ENCODE measurements around the gene ESYT1. TPM values are rescaled to one million over a fixed set of nuclear protein-coding genes. Genes with fewer than 3 reads are reported as not detected.

ESYT1 gene
- total and polyA plus RNA-seq, 9 of the 15 experiments (the other 6 are each of a cell fraction or from before 2014, with no cell fraction given) = 132 to 420 (median 164) TPM

DNA sequence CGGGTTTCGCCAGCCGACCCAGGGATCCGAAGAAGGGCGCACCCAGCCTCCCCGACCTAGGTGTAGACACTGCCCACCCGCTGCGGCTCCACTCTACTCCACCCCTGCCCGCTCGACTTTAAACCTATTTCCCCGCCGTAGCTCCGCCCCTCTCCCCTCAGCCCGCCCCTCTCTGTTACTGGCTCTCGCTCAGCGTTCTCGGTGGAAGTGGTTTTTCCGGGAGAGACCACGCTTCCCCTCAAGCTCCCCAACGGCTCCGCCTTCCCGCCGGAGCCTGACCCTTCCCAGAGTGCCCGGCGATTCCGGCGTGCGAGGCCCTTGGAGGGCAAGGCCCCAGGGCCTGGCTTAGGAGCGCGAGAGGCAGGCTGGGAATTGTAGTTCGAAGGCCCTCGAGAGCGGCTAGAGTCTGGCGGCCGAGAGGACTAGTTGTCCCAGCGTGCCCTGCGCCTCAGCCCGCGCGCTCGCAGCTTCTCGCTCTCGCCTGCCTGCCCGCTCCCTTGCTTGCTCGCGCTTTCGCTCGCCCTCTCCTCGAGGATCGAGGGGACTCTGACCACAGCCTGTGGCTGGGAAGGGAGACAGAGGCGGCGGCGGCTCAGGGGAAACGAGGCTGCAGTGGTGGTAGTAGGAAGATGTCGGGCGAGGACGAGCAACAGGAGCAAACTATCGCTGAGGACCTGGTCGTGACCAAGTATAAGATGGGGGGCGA lies 23.8 kb upstream of the ESYT1 start, which contains the start of gene PA2G4 (continued):
- TF ChIP-seq SMARCC2 (IDR thresholded peaks at IDR 0.05; ENCODE audit: low read depth) = no peak
- peak; percentile 6 for TF ChIP-seq ZNF146 (CRISPR knock-in tag; IDR thresholded peaks at IDR 0.05; ENCODE audit: unreplicated experiment)
- TF ChIP-seq GABPB1 (CRISPR knock-in tag; IDR thresholded peaks at IDR 0.05) = peak; percentile 84
- peak in 1 of 2 experiments; percentile 20; a peak in 1 of 4 replicates for TF ChIP-seq TBL1XR1 (IDR thresholded peaks at IDR 0.05; ENCODE audit: low read length in 2 of 2)
- peak; percentile 93 to 95 for TF ChIP-seq MNT (conservative IDR thresholded peaks at IDR 0.05)
- TF ChIP-seq WHSC1 (IDR thresholded peaks at IDR 0.05; ENCODE audit: low read length) = no peak
- peak; percentile 69; the same call in 1 of the 2 replicates for TF ChIP-seq ZNF583 (CRISPR knock-in tag; IDR thresholded peaks at IDR 0.05)
- TF ChIP-seq, protein P1, sequence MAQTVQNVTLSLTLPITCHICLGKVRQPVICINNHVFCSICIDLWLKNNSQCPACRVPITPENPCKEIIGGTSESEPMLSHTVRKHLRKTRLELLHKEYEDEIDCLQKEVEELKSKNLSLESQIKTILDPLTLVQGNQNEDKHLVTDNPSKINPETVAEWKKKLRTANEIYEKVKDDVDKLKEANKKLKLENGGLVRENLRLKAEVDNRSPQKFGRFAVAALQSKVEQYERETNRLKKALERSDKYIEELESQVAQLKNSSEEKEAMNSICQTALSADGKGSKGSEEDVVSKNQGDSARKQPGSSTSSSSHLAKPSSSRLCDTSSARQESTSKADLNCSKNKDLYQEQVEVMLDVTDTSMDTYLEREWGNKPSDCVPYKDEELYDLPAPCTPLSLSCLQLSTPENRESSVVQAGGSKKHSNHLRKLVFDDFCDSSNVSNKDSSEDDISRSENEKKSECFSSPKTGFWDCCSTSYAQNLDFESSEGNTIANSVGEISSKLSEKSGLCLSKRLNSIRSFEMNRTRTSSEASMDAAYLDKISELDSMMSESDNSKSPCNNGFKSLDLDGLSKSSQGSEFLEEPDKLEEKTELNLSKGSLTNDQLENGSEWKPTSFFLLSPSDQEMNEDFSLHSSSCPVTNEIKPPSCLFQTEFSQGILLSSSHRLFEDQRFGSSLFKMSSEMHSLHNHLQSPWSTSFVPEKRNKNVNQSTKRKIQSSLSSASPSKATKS (CRISPR knock-in tag; IDR thresholded peaks at IDR 0.05) = peak; percentile 68; the same call in 1 of the 2 replicates
- TF ChIP-seq ZNF217 (CRISPR knock-in tag; IDR thresholded peaks at IDR 0.05) = 0 out of 2 replicates have a peak, but pooled peaks have one; percentile 30
- no peak for TF ChIP-seq ZNF830 (CRISPR knock-in tag; IDR thresholded peaks at IDR 0.05)
- no peak for TF ChIP-seq NFYB (IDR thresholded peaks at IDR 0.05; ENCODE audit: extremely low read depth, insufficient read length)
- no peak for TF ChIP-seq ZBTB43 (CRISPR knock-in tag; IDR thresholded peaks at IDR 0.05)
- TF ChIP-seq KAT8 (IDR thresholded peaks at IDR 0.05; ENCODE audit: low read depth) = no peak
- TF ChIP-seq HMGN3 (IDR thresholded peaks at IDR 0.05; ENCODE audit: borderline replicate concordance, extremely low read depth, insufficient read length, low read depth, low read length) = peak; percentile 92
- no peak for TF ChIP-seq MAFG (tag; conservative IDR thresholded peaks at IDR 0.05)
- TF ChIP-seq FOXP1 (CRISPR knock-in tag; IDR thresholded peaks at IDR 0.05) = peak; percentile 88
- TF ChIP-seq ZBTB5 (IDR thresholded peaks at IDR 0.05) = peak; percentile 70; the same call in 1 of the 2 replicates
- TF ChIP-seq CCAR2 (IDR thresholded peaks at IDR 0.05; ENCODE audit: low read depth, low read length) = no peak
- no peak for TF ChIP-seq TRIM28 (IDR thresholded peaks at IDR 0.05)
- TF ChIP-seq CBFB (CRISPR knock-in tag; IDR thresholded peaks at IDR 0.05) = peak; percentile 74
- TF ChIP-seq, protein P2, sequence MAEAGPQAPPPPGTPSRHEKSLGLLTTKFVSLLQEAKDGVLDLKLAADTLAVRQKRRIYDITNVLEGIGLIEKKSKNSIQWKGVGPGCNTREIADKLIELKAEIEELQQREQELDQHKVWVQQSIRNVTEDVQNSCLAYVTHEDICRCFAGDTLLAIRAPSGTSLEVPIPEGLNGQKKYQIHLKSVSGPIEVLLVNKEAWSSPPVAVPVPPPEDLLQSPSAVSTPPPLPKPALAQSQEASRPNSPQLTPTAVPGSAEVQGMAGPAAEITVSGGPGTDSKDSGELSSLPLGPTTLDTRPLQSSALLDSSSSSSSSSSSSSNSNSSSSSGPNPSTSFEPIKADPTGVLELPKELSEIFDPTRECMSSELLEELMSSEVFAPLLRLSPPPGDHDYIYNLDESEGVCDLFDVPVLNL (CRISPR knock-in tag; IDR thresholded peaks at IDR 0.05; ENCODE audit: low read depth) = peak; percentile 71

Data from K562 (cell line).